Measurements from ENCODE around the gene SLC16A11. TPM values are rescaled to one million over a fixed set of nuclear protein-coding genes. Genes with fewer than 3 reads are reported as not detected.

Gene SLC16A11
- polyA plus RNA-seq, 1 donor from 2014 or later: not detected

GRCh38 chr17:7014995-7015958 lies 28.6 kb downstream of the SLC16A11 start:
- peaks cover 28% of the 10 kb centered on the region for H3K79me2 ChIP-seq (replicated peaks; ENCODE audit: insufficient read depth, low read length)
- no peaks in the 10 kb centered on the region for H3K27me3 ChIP-seq (ENCODE audit: insufficient read depth, low read depth, low read length)
- peak overlapping the region; percentile 91 for H3K27ac ChIP-seq (ENCODE audit: low read length)
- no peaks in the 10 kb centered on the region for H3F3A ChIP-seq (ENCODE audit: insufficient read depth, low read length, poor library complexity, severe bottlenecking)
- H3K9me3 ChIP-seq (ENCODE audit: low read length): no peaks in the 10 kb centered on the region
- TF ChIP-seq TAF1 (IDR thresholded peaks at IDR 0.05; ENCODE audit: low read depth) (no peak), MXI1 (conservative IDR thresholded peaks at IDR 0.05; ENCODE audit: poor library complexity, severe bottlenecking) (no peak), POLR2AphosphoS5 (IDR thresholded peaks at IDR 0.05) (no peak), EP300 (conservative IDR thresholded peaks at IDR 0.05; ENCODE audit: poor library complexity, severe bottlenecking) (no peak), REST (IDR thresholded peaks at IDR 0.05; ENCODE audit: borderline replicate concordance) (no peak), RAD21 (conservative IDR thresholded peaks at IDR 0.05) (no peak), CTCF (IDR thresholded peaks at IDR 0.05; ENCODE audit: poor library complexity, severe bottlenecking) (no peak), SMC3 (conservative IDR thresholded peaks at IDR 0.05; ENCODE audit: poor library complexity) (no peak), EZH2 (IDR thresholded peaks at IDR 0.05; ENCODE audit: borderline replicate concordance, insufficient read depth, low read length, poor library complexity, severe bottlenecking) (no peak)
- no peaks in the 10 kb centered on the region for H3K9me2 ChIP-seq (ENCODE audit: insufficient read depth, low read length)
- peak overlapping the region; percentile 77 for H3K4me2 ChIP-seq (ENCODE audit: low read length)
- peak overlapping the region; percentile 97 for H3K9ac ChIP-seq (ENCODE audit: low read length)
- H4K20me1 ChIP-seq (ENCODE audit: insufficient read depth): no peaks in the 10 kb centered on the region
- H3K36me3 ChIP-seq (ENCODE audit: insufficient read depth, low read length): no peaks in the 10 kb centered on the region
- H2AFZ ChIP-seq (ENCODE audit: low read depth, low read length): peak overlapping the region; percentile 67
- H3K4me3 ChIP-seq (ENCODE audit: low read length): peak overlapping the region; percentile 81

- H3K27me3 ChIP-seq (ENCODE audit: insufficient read depth, low read depth, low read length): no peaks in the 10 kb centered on the region
- peak overlapping the region; percentile 51 for H2AFZ ChIP-seq (ENCODE audit: low read depth, low read length)
- H3K9ac ChIP-seq (ENCODE audit: low read length): peak overlapping the region; percentile 97
- H3K4me3 ChIP-seq (ENCODE audit: low read length): peak overlapping the region; percentile 81
- peaks cover 28% of the 10 kb centered on the region for H3K79me2 ChIP-seq (replicated peaks; ENCODE audit: insufficient read depth, low read length)
- no peaks in the 10 kb centered on the region for H3K36me3 ChIP-seq (ENCODE audit: insufficient read depth, low read length)
- peak overlapping the region; percentile 91 for H3K27ac ChIP-seq (ENCODE audit: low read length)
- H3K9me2 ChIP-seq (ENCODE audit: insufficient read depth, low read length): no peaks in the 10 kb centered on the region
- TF ChIP-seq EZH2 (IDR thresholded peaks at IDR 0.05; ENCODE audit: borderline replicate concordance, insufficient read depth, low read length, poor library complexity, severe bottlenecking) (no peak), CTCF (IDR thresholded peaks at IDR 0.05; ENCODE audit: poor library complexity, severe bottlenecking) (peak; percentile 71), REST (IDR thresholded peaks at IDR 0.05; ENCODE audit: borderline replicate concordance) (peak; percentile 57), POLR2AphosphoS5 (IDR thresholded peaks at IDR 0.05) (peak; percentile 83), MXI1 (conservative IDR thresholded peaks at IDR 0.05; ENCODE audit: poor library complexity, severe bottlenecking) (peak; percentile 80), EP300 (conservative IDR thresholded peaks at IDR 0.05; ENCODE audit: poor library complexity, severe bottlenecking) (peak; percentile 67), RAD21 (conservative IDR thresholded peaks at IDR 0.05) (no peak), SMC3 (conservative IDR thresholded peaks at IDR 0.05; ENCODE audit: poor library complexity) (peak; percentile 12), TAF1 (IDR thresholded peaks at IDR 0.05; ENCODE audit: low read depth) (peak; percentile 51)
- no peaks in the 10 kb centered on the region for H3K9me3 ChIP-seq (ENCODE audit: low read length)
- no peaks in the 10 kb centered on the region for H3F3A ChIP-seq (ENCODE audit: insufficient read depth, low read length, poor library complexity, severe bottlenecking)
- H4K20me1 ChIP-seq (ENCODE audit: insufficient read depth): no peaks in the 10 kb centered on the region
- H3K4me2 ChIP-seq (ENCODE audit: low read length): peak overlapping the region; percentile 99
Observed at GRCh38 chr17:7014261-7014994, 29.5 kb downstream of the SLC16A11 start.
